Measurements from ENCODE around the gene SDK1.

DNA sequence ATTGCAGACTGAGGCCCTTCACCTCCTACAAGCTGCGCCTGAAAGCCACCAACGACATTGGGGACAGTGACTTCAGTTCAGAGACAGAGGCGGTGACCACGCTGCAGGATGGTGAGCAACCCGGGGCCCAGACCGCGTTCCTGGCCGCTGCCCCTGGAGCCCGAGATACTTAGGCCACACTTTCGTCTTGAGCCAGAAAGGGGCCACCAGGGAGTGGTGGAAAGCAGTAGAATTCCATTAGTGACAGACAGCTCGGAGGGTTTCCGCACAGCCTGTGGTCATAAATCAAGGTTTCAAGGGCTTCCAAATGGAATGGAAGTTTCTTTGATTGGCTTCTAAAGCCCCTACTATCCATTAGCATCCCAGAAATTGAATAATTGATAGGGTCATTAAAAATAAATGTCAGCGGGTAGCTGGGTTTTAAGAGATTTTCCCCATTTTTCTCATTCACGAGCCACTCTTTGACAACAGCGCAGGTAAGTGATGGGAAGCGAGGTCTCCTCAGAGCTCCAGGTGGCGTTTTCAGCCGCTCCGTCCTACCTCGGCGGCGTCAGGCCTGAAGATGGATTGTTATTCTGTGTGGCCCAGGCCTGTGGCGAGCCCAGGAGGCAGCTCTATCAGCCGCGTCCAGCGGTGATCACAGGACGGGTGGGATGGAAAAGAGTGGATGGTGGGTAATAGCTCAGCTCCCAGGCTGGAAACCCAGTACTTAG, 857.5 kb downstream of the SDK1 start:
- no peak for TF ChIP-seq EZH2 (IDR thresholded peaks at IDR 0.05; ENCODE audit: insufficient read depth, poor library complexity, severe bottlenecking)
- TF ChIP-seq EZH2phosphoT487 (IDR thresholded peaks at IDR 0.05; ENCODE audit: insufficient read depth, low read depth): no peak

All from GM23248 (cell line).